GM12872 (cell line): Measurements from ENCODE around the gene STIM1.
A peak's percentile ranks its signal among the peaks of the same experiment; 100 is the strongest.

Source experiments
- CTCF ChIP-seq: IDR thresholded peaks from 3 replicates; pipeline ENCODE4 v1.5.1; 2011; ENCODE audit warnings: low read depth, mild to moderate bottlenecking, low read length, moderate library complexity; ENCODE audit not compliant: insufficient read depth

STIM1 gene

GRCh38 chr11:4065086-4065485 lies 209.6 kb downstream of the STIM1 start:
- TF ChIP-seq CTCF: no peak

GRCh38 chr11:4065601-4066377 lies 210.3 kb downstream of the STIM1 start:
- TF ChIP-seq CTCF: no peak

- TF ChIP-seq CTCF: no peak
These were observed 211.4 kb downstream of the STIM1 start for GRCh38 chr11:4066910-4067309.

GRCh38 chr11:4068962-4069361 lies 213.5 kb downstream of the STIM1 start:
- no peak for TF ChIP-seq CTCF

- TF ChIP-seq CTCF: no peak
These were observed 215.9 kb downstream of the STIM1 start for GRCh38 chr11:4071325-4071724.

GRCh38 chr11:4071914-4072313 lies 216.4 kb downstream of the STIM1 start:
- no peak for TF ChIP-seq CTCF

- TF ChIP-seq CTCF: peak; percentile 77
These were observed 217.3 kb downstream of the STIM1 start for GRCh38 chr11:4072668-4073285.
